ENCODE data around the gene TAGLN3.

The TAGLN3 gene

GRCh38 chr3:112043621-112044201, 45.0 kb downstream of the TAGLN3 start:
- DNase-seq = peak in 36 of 58 donors; percentile 0 to 68 (median 13)

- DNase-seq = no peak
These were observed 47.9 kb downstream of the TAGLN3 start for GRCh38 chr3:112046599-112046998.

GRCh38 chr3:112047264-112047663, 48.5 kb downstream of the TAGLN3 start:
- DNase-seq = no peak

- DNase-seq = no peak
These were observed 50.2 kb downstream of the TAGLN3 start for GRCh38 chr3:112048911-112049310.

GRCh38 chr3:112053229-112053628, 54.5 kb downstream of the TAGLN3 start:
- DNase-seq = no peak

GRCh38 chr3:112056451-112056929, 57.8 kb downstream of the TAGLN3 start:
- no peak for DNase-seq

GRCh38 chr3:112059497-112059896, 60.8 kb downstream of the TAGLN3 start:
- no peak for DNase-seq

- no peak for DNase-seq
These were observed 62.4 kb downstream of the TAGLN3 start for GRCh38 chr3:112061152-112061551.
